Frontal cortex (tissue), 4 donors: ENCODE data around the gene CDK5. TPM values are rescaled to one million over a fixed set of nuclear protein-coding genes. Genes with fewer than 3 reads are reported as not detected.
A peak's percentile ranks its signal among the peaks of the same experiment; 100 is the strongest.
"Not testable (repeated sequence)": the region's sequence is repeated elsewhere in the genome, so short reads cannot be mapped to it uniquely, and the experiment has no call there.

Experiments used
- DNase-seq, 2 donors: peaks; one replicate each; pipeline ENCODE4 v3.0.0; 2012; ENCODE audit warnings: low spot score in 2 of 2
- FAIRE-seq: peaks from 2 replicates; lab custom pipeline; 2012; peaks lifted over from hg19 to GRCh38; lab: Jason Lieb, UNC
- total RNA-seq: library from RNA; depleted of rRNA; stranded (reverse); fragments of >200 nt; gene quantifications from one replicate; pipeline ENCODE4 v1.2.3, GENCODE V29; 2014
- donor health status: control.
- donor health status: control.
- donor health status: control.

CDK5 gene
- total RNA-seq, 1 donor from 2014 or later = 47.7 TPM

DNA sequence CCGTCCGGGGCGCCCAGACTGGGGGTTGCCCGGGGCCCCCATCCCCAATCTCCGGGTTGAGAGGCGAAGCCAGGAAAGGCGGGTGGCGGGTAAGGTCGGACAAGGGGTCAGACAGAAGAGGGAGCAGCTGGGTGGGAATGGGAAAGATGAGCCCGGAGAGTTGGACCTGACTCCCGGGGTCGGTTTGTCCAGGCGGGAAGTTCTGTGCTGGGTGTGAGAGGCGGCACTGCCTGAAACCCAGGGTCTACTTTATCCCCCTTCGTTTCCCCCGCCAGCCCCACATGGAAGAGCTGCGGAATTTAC, 2.4 kb upstream of the CDK5 start:
- no peak for DNase-seq

DNA sequence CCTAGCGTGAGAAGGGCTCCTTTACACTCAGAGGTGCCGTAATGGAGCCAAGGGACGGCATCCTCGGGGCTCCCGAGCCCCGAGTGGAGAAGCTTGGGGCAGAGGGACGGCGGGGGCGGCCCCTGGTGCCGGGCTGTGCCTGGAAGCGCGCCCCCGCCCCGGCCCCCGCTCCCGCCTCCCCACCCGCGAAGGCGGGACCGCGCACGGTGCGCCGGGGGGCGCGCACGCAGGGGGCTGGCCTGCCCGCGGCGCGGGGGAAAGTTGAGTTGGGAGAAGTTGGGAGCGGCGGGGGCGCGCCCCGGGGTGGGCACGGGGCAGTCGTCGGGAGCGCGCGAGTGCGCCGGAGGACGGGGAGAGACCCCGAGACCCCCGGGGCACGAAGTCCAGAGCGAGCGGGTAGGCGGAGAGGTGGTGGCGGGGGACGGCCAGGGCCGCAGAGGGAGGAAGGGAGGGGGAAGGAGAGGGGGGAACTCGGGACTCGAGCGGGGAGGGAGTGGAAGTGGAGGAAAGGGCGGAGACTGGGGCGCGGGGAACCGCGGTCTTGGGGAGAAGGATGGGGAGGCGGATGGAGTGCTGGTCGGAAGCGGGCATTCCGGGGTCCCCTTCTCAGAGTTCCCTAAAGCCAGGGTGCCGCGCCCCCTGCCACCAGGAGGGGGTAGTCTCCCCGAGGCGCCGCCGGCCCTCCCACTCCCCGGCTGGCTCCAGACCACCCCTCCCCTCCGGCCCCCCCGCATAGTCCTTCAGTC, 1.8 kb upstream of the CDK5 start, which contains the start of gene SLC4A2:
Gene SLC4A2, plus strand, starts transcription at position 223 of the 746 bp plus-strand sequence. CDS start 2,399 bp downstream, outside the sequence.
- FAIRE-seq = no peak
- DNase-seq = peak; percentile 95 to 96

More for the DNA sequence above, 2.4 kb upstream of the CDK5 start:
- no peak for FAIRE-seq

DNA sequence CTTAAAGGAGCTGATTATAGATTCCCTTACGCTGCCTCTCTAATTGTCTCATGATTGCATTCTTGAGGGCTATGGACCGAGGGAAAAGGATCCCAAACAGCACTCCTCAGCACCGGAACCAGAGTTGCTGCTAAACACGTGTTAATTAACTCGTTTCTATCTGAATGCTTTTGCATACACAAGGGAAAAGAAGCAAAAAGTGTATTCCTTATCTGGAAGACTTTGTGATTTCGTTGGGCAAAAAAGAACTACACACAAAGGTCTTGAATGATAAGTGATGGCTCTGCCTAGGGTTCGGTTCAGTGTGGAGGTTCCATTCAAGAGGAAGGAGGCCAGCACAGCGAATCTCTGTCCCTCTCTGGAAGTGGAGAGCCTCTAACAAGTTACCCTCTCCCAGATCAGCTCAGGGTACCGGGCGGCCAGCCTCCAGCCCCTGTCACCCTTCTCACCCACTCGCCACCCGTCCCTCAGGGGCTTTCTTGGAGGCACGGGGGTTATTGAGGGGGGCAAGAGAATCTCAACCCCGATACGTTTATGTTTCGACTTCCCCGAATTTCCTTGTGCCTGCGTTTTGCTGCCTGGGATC, 1.2 kb upstream of the CDK5 start:
- FAIRE-seq (no peak), DNase-seq (peak in 1 of 2 donors; percentile 66)

DNA sequence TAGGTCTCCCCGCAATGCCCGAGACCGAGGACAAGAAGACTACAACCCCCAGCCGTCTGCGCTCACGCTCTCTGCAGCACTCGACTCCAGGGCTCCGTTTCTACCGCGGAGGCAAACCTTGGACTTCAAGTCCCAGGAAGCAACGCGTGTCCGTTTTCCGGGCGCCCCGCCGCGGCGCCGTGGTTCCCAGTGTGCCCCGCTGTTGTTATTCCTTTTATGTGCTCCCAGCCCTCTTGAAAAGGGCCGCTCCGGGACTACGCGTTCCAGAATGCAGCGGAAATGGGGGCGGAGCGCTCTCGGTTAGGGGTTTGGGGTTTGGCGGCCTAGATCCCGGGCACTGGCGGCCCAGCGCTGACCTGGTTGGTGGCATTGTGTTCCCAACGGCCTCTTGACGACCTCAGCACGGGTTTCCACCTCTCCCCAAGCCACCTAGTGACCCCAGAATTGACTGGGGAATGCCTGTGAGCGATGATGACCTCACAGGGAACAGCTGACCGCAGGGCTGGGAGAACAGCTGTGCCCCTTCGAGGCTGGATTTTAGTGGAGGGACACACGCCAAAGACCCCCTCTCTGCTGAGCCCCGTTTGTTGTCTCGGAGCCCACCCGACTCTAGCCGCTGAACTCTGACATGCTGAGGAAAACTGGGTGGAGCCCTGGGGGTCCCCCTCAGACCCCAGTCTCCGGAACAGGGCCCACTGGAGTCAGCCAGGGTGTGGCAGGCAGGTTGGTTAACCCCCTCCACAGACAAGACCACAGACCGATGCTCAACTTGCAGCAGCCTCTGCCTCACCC, 488 bp upstream of the CDK5 start:
- FAIRE-seq (peak; percentile 62), DNase-seq (peak; percentile 99 to 100)

DNA sequence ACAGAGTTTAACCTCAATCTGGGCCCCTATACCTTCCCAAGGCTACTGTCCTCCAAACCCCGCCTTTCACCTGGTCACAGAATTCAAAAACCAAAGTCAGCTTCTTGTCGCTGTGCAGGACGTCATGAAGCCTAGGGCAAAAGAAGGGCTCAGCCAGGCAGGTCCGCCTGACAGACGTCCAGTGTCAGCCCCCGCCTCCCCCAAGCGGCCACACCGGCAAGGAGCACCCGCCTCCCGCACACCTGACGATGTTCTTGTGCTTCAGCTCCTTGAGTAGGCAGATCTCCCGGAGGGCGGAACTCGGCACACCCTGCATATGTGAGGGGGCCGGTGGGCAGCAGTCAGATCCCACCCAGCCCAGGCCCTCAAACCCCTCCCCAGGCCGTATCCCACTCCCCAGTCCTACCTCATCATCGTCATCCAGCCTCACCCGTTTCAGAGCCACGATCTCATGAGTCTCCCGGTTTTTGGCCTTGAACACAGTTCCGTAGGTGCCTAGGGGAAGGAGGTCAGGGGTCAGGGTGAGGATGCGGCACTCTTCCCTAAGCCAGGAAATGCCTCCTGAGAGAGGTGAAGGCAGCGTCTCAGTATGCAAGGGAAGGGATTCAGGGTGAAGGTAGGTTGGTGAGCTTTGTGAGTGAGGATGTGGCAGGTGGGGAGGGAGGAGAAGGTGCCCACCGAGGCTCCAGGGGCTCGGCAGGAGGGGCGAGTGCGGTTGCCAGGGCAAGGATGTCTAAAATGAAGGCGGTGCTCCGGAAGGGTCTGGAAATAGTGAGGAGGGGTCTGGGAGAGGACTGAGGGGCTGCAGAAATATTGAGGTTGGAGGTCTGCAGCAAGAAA, 811 bp downstream of the CDK5 start:
- FAIRE-seq = no peak
- DNase-seq = peak in 1 of 2 donors; percentile 54

DNA sequence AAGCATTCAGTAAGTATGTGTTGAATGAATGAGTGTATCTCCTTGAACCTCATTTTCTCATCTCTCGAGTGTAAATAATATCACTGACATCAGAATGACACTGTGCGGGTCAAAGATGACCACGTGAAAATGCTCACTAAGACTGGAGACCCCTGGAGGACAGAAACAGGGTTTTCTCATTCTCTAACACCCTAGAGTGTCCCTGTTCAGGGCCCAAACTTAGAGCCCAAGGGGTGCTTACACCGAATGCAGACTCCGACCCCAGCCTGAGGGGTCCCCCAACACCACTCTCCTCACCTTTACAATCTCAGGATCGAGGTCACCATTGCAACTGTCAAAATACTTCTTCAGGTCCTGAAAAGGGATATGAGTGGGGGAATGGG, 1.4 kb downstream of the CDK5 start:
- no peak for FAIRE-seq
- DNase-seq = no peak

DNA sequence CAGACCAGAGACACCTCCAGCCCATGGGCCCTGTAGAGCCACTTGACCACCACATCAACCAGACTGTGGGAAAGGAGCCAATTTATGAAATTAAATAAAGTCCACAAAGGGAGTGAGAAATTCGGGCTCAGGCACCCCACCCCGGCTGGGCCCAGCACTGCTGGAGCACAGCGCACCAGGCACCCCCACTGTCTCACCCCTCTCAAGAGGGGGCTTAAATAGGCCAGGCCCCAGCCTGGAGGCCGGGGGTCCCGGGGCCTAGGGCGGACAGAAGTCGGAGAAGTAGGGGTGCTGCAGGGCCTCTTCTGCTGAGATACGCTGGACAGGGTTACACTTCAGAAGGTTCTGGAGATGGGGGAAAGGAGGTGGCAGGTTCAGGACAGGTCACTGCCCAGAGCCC, 3.9 kb downstream of the CDK5 start:
- FAIRE-seq (no peak), DNase-seq (no peak)

DNA sequence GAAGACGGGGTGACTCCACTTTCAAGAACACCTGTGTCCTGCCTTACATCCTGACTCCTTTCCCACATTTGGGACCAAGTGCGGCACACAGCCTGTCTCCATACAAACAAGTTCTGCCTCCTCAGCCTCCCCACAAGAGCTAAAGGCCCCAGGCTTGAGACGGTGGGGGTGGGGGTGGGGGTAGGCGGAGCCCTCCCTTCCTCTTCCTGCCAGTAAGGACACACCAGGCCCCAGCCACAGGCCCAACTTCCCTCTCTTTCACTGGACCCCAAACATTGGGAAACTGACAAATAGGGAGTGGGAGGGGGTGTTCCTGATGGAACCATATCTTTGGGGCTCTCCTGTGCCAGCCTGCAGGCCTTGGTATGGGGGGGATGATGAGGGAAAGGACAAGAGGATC, 4.6 kb downstream of the CDK5 start:
- no peak for DNase-seq
- FAIRE-seq = no peak

DNA sequence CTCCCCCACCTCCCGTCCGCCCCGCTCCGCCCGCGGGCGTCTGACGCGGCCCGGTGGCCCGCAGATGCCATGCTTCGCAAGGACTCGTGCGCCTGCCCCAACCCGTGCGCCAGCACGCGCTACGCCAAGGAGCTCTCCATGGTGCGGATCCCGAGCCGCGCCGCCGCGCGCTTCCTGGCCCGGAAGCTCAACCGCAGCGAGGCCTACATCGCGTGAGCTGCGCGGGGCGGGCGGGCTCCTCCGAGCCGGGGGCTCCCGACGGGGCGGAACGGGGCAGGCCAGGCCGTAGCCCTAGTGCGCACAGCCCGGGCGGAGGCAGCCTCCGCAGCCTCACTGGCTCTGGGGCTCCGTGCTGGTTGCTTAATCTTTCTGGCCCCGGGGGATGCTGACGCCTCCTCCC, 6.6 kb downstream of the CDK5 start:
- DNase-seq (peak in 1 of 2 donors; percentile 58), FAIRE-seq (no peak)

DNA sequence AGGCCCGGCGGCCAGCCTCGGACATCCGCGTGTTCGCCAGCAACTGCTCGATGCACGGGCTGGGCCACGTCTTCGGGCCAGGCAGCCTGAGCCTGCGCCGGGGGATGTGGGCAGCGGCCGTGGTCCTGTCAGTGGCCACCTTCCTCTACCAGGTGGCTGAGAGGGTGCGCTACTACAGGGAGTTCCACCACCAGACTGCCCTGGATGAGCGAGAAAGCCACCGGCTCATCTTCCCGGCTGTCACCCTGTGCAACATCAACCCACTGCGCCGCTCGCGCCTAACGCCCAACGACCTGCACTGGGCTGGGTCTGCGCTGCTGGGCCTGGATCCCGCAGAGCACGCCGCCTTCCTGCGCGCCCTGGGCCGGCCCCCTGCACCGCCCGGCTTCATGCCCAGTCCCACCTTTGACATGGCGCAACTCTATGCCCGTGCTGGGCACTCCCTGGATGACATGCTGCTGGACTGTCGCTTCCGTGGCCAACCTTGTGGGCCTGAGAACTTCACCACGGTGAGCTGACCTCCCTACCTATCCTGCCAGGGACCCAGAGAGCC, 8.7 kb downstream of the CDK5 start:
- FAIRE-seq = no peak

DNA sequence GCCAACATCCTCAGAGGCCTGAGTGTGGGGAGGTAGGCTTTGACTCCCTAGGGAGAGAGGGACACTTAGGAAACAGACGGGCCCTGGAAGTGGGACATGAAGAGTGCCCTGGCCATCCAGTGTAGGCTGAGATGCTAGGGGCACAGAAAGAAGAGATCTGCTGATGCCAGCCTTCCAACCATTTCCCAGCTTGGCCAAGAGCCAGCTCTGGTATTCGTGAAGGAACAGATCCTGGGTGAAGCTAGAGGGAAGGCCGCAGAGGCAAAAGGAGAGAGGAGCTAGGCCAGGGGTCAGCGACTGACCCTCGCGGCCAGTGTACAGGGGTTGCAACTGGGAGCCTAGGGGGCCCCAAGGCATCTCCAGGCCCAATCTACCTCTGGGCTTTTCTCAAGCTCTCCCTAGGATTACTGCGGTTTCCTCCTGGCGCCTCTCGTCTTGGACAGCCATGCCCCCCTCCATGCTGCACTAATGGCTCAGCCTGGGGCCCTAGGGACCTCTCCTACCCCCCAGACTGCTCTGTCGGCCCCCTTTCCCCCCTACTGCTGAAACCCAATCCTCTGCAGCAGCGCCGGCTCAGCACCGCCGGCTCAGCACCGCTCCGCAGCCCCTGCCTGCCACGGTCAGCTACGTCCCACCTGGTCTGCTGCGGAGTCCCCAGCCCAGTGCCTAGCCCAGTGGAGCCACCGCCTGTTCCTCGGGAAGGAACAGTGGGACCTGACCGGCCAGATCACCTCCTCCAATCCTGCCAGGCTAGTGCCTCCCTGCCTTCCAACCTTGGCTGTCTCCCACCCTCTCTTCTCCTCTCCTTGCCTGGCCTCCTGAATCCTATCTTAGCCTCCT, 9.5 kb downstream of the CDK5 start, which contains the start of gene ASIC3:
Gene ASIC3, plus strand, starts transcription at position 556 of the 840 bp plus-strand sequence. CDS start 355 bp downstream, outside the sequence.
- no peak for DNase-seq
- no peak for FAIRE-seq

More for the DNA sequence above, 8.7 kb downstream of the CDK5 start:
- no peak for DNase-seq

DNA sequence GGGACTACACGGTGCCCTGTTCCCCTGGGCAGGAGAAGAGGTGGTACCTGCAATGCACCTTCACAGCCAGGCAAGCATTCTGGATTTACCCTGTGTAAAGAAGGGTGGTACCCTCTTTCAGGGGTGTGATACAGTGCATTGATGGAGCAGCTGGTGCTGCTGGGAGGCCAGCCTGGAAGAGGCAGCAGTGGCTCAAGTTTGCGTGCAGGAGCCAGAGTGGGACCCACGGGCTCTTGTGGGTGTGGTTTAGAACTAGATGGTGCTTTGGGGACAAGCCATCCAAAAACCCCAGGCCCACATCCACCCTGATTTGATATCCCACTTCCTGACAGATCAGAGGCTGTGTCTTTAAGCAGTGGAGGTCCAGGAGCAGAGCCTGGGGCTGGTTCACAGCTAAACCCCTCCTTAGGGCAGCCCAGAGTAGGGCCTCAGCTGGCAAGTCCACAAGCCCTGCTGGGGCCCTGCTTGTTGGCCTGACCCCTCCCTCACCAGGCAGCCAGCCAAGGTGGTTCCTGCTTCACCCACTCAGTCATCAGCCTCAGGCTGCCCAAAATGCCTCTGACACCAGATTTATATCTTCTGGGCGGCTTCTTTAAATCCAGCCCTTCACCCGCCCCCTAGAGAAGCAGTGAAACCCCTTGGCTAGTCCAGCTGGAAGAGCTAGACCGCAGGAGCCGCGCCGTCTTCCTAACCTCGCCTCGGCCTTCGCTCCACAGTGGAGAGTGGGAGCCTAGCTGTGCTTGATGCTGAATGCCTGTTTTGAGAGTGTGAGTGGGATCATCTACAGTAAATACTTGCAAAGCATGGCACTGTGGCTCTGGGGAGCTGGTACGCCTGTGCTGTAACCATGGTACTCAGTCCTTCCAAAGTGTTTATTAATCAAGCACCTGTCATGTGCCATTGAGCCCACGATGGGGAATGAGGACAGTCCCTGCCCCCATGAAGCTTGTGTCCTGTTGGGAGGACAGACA, 10.8 kb downstream of the CDK5 start:
- DNase-seq = no peak

DNA sequence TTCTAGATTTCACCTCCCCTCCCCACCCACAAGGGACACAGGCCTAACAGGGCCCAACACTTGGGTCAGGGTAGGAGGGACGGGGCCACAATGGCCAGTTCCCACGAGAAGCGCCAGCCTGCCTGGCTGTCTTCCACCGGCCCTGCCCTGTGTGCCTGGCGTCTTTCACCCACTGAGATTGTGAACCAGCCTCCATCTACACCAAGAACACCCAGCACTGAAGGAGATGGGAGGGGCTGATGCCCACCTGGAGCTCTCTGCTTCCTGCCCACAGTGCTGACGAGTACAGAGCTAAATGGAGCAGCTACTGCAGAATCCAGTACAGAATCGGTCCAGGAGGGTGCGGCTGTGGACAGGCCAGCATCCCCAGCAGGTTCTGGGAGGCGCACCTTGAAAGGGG, 11.7 kb downstream of the CDK5 start:
- DNase-seq = no peak
- FAIRE-seq = no peak

More for the DNA sequence above, 10.8 kb downstream of the CDK5 start:
- FAIRE-seq = no peak

DNA sequence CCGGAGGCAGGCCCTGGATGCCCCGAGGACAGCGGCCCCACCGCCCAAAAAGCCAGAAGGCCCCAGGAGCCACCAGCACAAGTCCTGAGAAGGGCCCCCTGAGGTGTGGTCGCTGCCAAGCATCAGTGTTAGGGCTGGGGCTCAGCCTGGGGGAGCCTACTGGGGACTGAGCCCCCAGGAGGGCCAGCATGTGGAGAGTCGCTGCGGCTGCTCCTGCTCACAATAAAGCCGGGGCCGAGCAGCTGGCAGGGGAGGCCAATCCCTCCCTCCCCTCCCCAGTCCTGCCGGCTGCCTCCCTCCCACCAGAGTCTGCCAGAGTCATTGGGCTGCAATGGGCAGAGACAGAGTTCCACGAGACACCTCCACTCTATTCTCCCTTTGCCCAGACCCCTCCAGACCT, 12.4 kb downstream of the CDK5 start:
- no peak for FAIRE-seq

DNA sequence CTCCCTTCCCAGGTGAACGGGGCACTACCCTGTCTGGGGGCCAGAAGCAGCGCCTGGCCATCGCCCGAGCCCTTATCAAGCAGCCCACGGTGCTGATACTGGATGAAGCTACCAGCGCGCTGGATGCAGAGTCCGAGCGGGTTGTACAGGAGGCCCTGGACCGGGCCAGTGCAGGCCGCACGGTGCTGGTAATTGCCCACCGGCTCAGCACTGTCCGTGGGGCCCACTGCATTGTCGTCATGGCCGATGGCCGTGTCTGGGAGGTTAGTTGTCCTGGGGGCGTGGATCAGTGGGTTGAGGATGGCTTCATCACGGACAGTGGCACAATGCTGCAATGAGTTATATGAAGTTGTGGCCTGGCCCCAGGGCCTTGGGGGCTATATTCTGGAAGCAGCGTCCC, 13.7 kb downstream of the CDK5 start:
- FAIRE-seq = no peak

More for the DNA sequence above, 12.4 kb downstream of the CDK5 start:
- DNase-seq = no peak

DNA sequence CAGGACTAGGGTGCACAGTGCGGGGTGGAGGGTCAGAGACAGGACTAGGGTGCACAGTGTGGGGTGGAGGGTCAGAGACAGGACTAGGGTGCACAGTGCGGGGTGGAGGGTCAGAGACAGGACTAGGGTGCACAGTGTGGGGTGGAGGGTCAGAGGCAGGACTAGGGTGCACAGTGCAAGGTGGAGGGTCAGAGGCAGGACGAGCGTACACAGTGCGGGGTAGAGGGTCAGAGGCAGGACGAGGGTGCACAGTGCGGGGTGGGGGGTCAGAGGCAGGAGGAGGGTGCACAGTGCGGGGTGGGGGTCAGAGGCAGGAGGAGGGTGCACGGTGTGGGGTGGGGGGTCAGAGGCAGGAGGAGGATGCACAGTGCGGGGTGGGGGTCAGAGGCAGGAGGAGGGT, 14.2 kb downstream of the CDK5 start:
- not testable (repeated sequence) for FAIRE-seq, DNase-seq

More for the DNA sequence above, 13.7 kb downstream of the CDK5 start:
- no peak for DNase-seq

DNA sequence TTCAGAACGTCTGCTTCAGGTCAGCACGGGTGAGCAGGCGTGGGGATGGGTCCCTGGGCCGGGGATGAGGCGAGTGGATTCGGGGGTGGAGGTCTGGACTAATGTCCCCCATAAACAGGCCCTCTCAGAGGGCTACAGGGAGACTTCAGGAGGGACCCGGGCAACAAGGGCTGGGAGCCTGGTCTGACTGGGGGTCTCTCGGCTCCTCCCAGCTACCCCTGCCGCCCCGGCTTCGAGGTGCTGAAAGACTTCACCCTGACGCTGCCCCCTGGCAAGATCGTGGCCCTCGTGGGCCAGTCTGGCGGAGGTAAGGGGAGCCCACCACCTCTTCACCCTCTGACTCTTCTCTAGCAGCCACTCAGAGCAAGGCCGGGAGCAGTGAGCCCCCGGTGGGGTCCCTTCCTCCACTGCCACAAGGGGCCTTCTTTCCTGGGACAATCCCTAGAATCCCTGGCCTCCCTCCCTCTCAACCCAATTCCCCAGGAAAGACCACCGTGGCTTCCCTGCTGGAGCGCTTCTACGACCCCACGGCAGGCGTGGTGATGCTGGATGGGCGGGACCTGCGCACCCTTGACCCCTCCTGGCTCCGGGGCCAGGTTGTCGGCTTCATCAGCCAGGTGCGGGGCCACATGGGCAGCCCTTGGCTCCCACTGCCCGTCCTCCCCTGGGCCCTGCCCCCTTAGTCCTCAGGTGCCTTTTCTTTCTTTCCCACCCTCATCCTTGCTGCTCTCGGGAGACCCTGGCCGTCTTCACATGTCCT, 16.9 kb downstream of the CDK5 start:
- no peak for FAIRE-seq
- DNase-seq = no peak
